Measurements from ENCODE around the gene FBN3.

The FBN3 gene

GRCh38 chr19:8065875-8066261, 83.5 kb downstream of the FBN3 start:
- ChIA-PET POLR2A (no interaction called here), CTCF (no interaction called here)
- TF ChIP-seq PKNOX1 (IDR thresholded peaks at IDR 0.05), result no peak
- no peak for TF ChIP-seq ELF4 (IDR thresholded peaks at IDR 0.05)
- TF ChIP-seq LEF1 (IDR thresholded peaks at IDR 0.05; ENCODE audit: borderline replicate concordance), result no peak
- no peak for TF ChIP-seq SUZ12 (IDR thresholded peaks at IDR 0.05)
- TF ChIP-seq ZNF384 (IDR thresholded peaks at IDR 0.05), result no peak
- no peak for TF ChIP-seq FOXK2 (IDR thresholded peaks at IDR 0.05)
- no peak for TF ChIP-seq CTBP1 (IDR thresholded peaks at IDR 0.05; ENCODE audit: borderline replicate concordance)
- TF ChIP-seq TARDBP (IDR thresholded peaks at IDR 0.05), result no peak
- DNase-seq (ENCODE audit: extremely low spot score), result no peak

- TF ChIP-seq FOXK2 (IDR thresholded peaks at IDR 0.05) (no peak), SUZ12 (IDR thresholded peaks at IDR 0.05) (no peak)
- DNase-seq (ENCODE audit: extremely low spot score), result no peak
- ChIA-PET CTCF (no interaction called here), POLR2A (no interaction called here)
These were observed 84.2 kb downstream of the FBN3 start for GRCh38 chr19:8064911-8065874.

- no peak for TF ChIP-seq L3MBTL2 (conservative IDR thresholded peaks at IDR 0.05)
- TF ChIP-seq CTBP1 (IDR thresholded peaks at IDR 0.05; ENCODE audit: borderline replicate concordance), result no peak
- no peak for TF ChIP-seq ARNT (IDR thresholded peaks at IDR 0.05)
- TF ChIP-seq LEF1 (IDR thresholded peaks at IDR 0.05; ENCODE audit: borderline replicate concordance), result no peak
- TF ChIP-seq FOXA1 (IDR thresholded peaks at IDR 0.05), result no peak
- TF ChIP-seq ZNF384 (IDR thresholded peaks at IDR 0.05), result no peak
- TF ChIP-seq FOXK2 (IDR thresholded peaks at IDR 0.05), result no peak
- TF ChIP-seq NFRKB (IDR thresholded peaks at IDR 0.05), result no peak
- no peak for TF ChIP-seq HDGF (IDR thresholded peaks at IDR 0.05; ENCODE audit: borderline replicate concordance)
- no peak for TF ChIP-seq SP1 (IDR thresholded peaks at IDR 0.05)
- no peak for TF ChIP-seq SUZ12 (IDR thresholded peaks at IDR 0.05)
- TF ChIP-seq FOXM1 (IDR thresholded peaks at IDR 0.05; ENCODE audit: borderline replicate concordance), result no peak
- TF ChIP-seq PKNOX1 (IDR thresholded peaks at IDR 0.05), result no peak
- no peak for DNase-seq (ENCODE audit: extremely low spot score)
- CTCF ChIA-PET, result interaction anchor here (0.6 kb wide), 1 partner anchor 11 kb away, joined by 6 read pairs; no protein-coding TSS in a partner anchor
- POLR2A ChIA-PET, result no interaction called here
These were observed 91.7 kb downstream of the FBN3 start for GRCh38 chr19:8057545-8058270.

GRCh38 chr19:8056533-8056932, 92.9 kb downstream of the FBN3 start:
- DNase-seq (ENCODE audit: extremely low spot score), result no peak
- POLR2A ChIA-PET, result no interaction called here
- CTCF ChIA-PET, result interaction anchor here (0.6 kb wide), 1 partner anchor 12 kb away, joined by 9 read pairs; no protein-coding TSS in a partner anchor
- TF ChIP-seq PKNOX1 (IDR thresholded peaks at IDR 0.05), result no peak
- no peak for TF ChIP-seq CTBP1 (IDR thresholded peaks at IDR 0.05; ENCODE audit: borderline replicate concordance)
- TF ChIP-seq SUZ12 (IDR thresholded peaks at IDR 0.05), result no peak
- TF ChIP-seq FOXM1 (IDR thresholded peaks at IDR 0.05; ENCODE audit: borderline replicate concordance), result no peak
- TF ChIP-seq LEF1 (IDR thresholded peaks at IDR 0.05; ENCODE audit: borderline replicate concordance), result no peak
- TF ChIP-seq ARNT (IDR thresholded peaks at IDR 0.05), result no peak
- no peak for TF ChIP-seq L3MBTL2 (conservative IDR thresholded peaks at IDR 0.05)
- no peak for TF ChIP-seq SP1 (IDR thresholded peaks at IDR 0.05)
- TF ChIP-seq HDGF (IDR thresholded peaks at IDR 0.05; ENCODE audit: borderline replicate concordance), result no peak
- TF ChIP-seq BHLHE40 (IDR thresholded peaks at IDR 0.05; ENCODE audit: borderline replicate concordance), result no peak
- no peak for TF ChIP-seq TARDBP (IDR thresholded peaks at IDR 0.05)
- no peak for TF ChIP-seq FOXA1 (IDR thresholded peaks at IDR 0.05)
- TF ChIP-seq FOXK2 (IDR thresholded peaks at IDR 0.05), result no peak
- no peak for TF ChIP-seq NFRKB (IDR thresholded peaks at IDR 0.05)
- TF ChIP-seq ZNF384 (IDR thresholded peaks at IDR 0.05), result no peak
- TF ChIP-seq ELF4 (IDR thresholded peaks at IDR 0.05), result no peak

GRCh38 chr19:8054169-8054568, 95.2 kb downstream of the FBN3 start:
- ChIA-PET POLR2A (no interaction called here), CTCF (no interaction called here)
- no peak for TF ChIP-seq ZNF384 (IDR thresholded peaks at IDR 0.05)
- TF ChIP-seq FOXM1 (IDR thresholded peaks at IDR 0.05; ENCODE audit: borderline replicate concordance), result no peak
- TF ChIP-seq SUZ12 (IDR thresholded peaks at IDR 0.05), result no peak
- no peak for TF ChIP-seq FOXA1 (IDR thresholded peaks at IDR 0.05)
- no peak for TF ChIP-seq FOXK2 (IDR thresholded peaks at IDR 0.05)
- no peak for TF ChIP-seq NFRKB (IDR thresholded peaks at IDR 0.05)
- TF ChIP-seq HDGF (IDR thresholded peaks at IDR 0.05; ENCODE audit: borderline replicate concordance), result no peak
- no peak for TF ChIP-seq ARNT (IDR thresholded peaks at IDR 0.05)
- no peak for TF ChIP-seq PKNOX1 (IDR thresholded peaks at IDR 0.05)
- TF ChIP-seq LEF1 (IDR thresholded peaks at IDR 0.05; ENCODE audit: borderline replicate concordance), result no peak
- no peak for TF ChIP-seq TARDBP (IDR thresholded peaks at IDR 0.05)
- TF ChIP-seq CTBP1 (IDR thresholded peaks at IDR 0.05; ENCODE audit: borderline replicate concordance), result no peak
- TF ChIP-seq BHLHE40 (IDR thresholded peaks at IDR 0.05; ENCODE audit: borderline replicate concordance), result no peak
- TF ChIP-seq ELF4 (IDR thresholded peaks at IDR 0.05), result no peak
- TF ChIP-seq L3MBTL2 (conservative IDR thresholded peaks at IDR 0.05), result no peak
- no peak for TF ChIP-seq SP1 (IDR thresholded peaks at IDR 0.05)
- no peak for DNase-seq (ENCODE audit: extremely low spot score)
